Left ventricle myocardium inferior (tissue), 1 donor: ENCODE results near the gene GPATCH2. TPM values are rescaled to one million over a fixed set of nuclear protein-coding genes. Genes with fewer than 3 reads are reported as not detected.

ENCODE experiments used
- DNase-seq: peaks from one replicate; pipeline ENCODE4 v3.0.0-alpha.2; 2020
- H3K27ac ChIP-seq: fragments of 200-600 bp; replicated peaks from 2 replicates; pipeline ENCODE4 v1.8.0; 2021
- H3K27me3 ChIP-seq: fragments of 200-600 bp; 2 replicates; pipeline ENCODE4 v1.8.0; 2021; ENCODE audit warnings: low read depth
- H3K36me3 ChIP-seq: fragments of 200-600 bp; 2 replicates; pipeline ENCODE4 v1.8.0; 2021
- H3K4me1 ChIP-seq: fragments of 200-600 bp; 2 replicates; pipeline ENCODE4 v1.8.0; 2021
- H3K4me3 ChIP-seq: fragments of 200-600 bp; 2 replicates; pipeline ENCODE4 v1.8.0; 2021; ENCODE audit warnings: mild to moderate bottlenecking, moderate library complexity
- H3K9me3 ChIP-seq: fragments of 200-600 bp; replicated peaks from 2 replicates; pipeline ENCODE4 v1.8.0; 2021
- CTCF ChIP-seq: fragments of 200-600 bp; IDR thresholded peaks from 2 replicates; pipeline ENCODE4 v1.8.0; 2021; ENCODE audit warnings: antibody characterized with exemption, mild to moderate bottlenecking, borderline replicate concordance
- intact Hi-C: fragments of 100-400 bp; cut with micrococcal nuclease; formaldehyde crosslinking; loops from one replicate; pipeline ENCODE4 v1.11.0; 2022
- total RNA-seq: library from RNA; stranded (reverse); fragmentation: NEBNext Ultra II Directional; extraction: Animal tissue kit (Norgen Biotek cat#: 25700); gene quantifications from one replicate; pipeline ENCODE4 v1.2.1, GENCODE V29; 2021
- donor health status: DM: no; HTN: yes; CAD: no; lungs with severe emphysema.

The GPATCH2 gene
- total RNA-seq, 1 donor from 2014 or later = 7.0 TPM

GRCh38 chr1:217482356-217483102, 148.4 kb downstream of the GPATCH2 start:
- Histone ChIP-seq H3K4me1 (no peaks in the 10 kb centered on the region), H3K4me3 (no peak overlapping the region), H3K9me3 (peaks cover 22% of the 10 kb centered on the region), H3K27me3 (no peaks in the 10 kb centered on the region), H3K27ac (no peak overlapping the region), H3K36me3 (peaks cover 21% of the 10 kb centered on the region)
- no peak for TF ChIP-seq CTCF
- no peak for DNase-seq
- intact Hi-C loops = no loop called here

- Histone ChIP-seq H3K4me3 (no peak overlapping the region), H3K27me3 (no peaks in the 10 kb centered on the region), H3K4me1 (no peaks in the 10 kb centered on the region), H3K27ac (no peak overlapping the region), H3K36me3 (peaks cover 22% of the 10 kb centered on the region), H3K9me3 (peaks cover 22% of the 10 kb centered on the region)
- intact Hi-C loops = no loop called here
- no peak for TF ChIP-seq CTCF
- DNase-seq = no peak
These were observed 152.4 kb downstream of the GPATCH2 start for GRCh38 chr1:217478450-217478849.

- no peak for TF ChIP-seq CTCF
- Histone ChIP-seq H3K4me3 (no peak overlapping the region), H3K27ac (no peak overlapping the region), H3K36me3 (peaks cover 6% of the 10 kb centered on the region), H3K4me1 (no peaks in the 10 kb centered on the region), H3K27me3 (no peaks in the 10 kb centered on the region), H3K9me3 (no peaks in the 10 kb centered on the region)
- DNase-seq = no peak
- intact Hi-C loops = no loop called here
These were observed 158.0 kb downstream of the GPATCH2 start for GRCh38 chr1:217472915-217473314.

- Histone ChIP-seq H3K4me3 (no peak overlapping the region), H3K27me3 (no peaks in the 10 kb centered on the region), H3K36me3 (no peaks in the 10 kb centered on the region), H3K27ac (no peak overlapping the region), H3K9me3 (peaks cover 2% of the 10 kb centered on the region), H3K4me1 (no peaks in the 10 kb centered on the region)
- DNase-seq = no peak
- no peak for TF ChIP-seq CTCF
- intact Hi-C loops = no loop called here
These were observed 159.5 kb downstream of the GPATCH2 start for GRCh38 chr1:217471403-217471802.

GRCh38 chr1:217469983-217470382, 160.9 kb downstream of the GPATCH2 start:
- H3K36me3 ChIP-seq = peaks cover 9% of the 10 kb centered on the region
- intact Hi-C loops = no loop called here
- TF ChIP-seq CTCF = no peak
- no peak overlapping the region for H3K27ac ChIP-seq
- no peaks in the 10 kb centered on the region for H3K27me3 ChIP-seq
- DNase-seq = no peak
- no peak overlapping the region for H3K4me3 ChIP-seq
- H3K4me1 ChIP-seq = no peaks in the 10 kb centered on the region
- peaks cover 16% of the 10 kb centered on the region for H3K9me3 ChIP-seq
